Epithelial cell of proximal tubule (primary cell): ENCODE data around the gene FHOD3. TPM values are rescaled to one million over a fixed set of nuclear protein-coding genes. Genes with fewer than 3 reads are reported as not detected.

Source experiments
- DNase-seq: peaks from one replicate; pipeline ENCODE4 v3.0.0-alpha.2; 2011; ENCODE audit warnings: low read depth
- H3K4me3 ChIP-seq: 2 replicates; pipeline ENCODE4 v1.5.1; 2011; ENCODE audit warnings: low read depth, mild to moderate bottlenecking, low read length
- CTCF ChIP-seq: conservative IDR thresholded peaks from 2 replicates; pipeline ENCODE4 v1.5.1; 2012; ENCODE audit warnings: low read depth, mild to moderate bottlenecking, low read length
- total RNA-seq: library from RNA; depleted of rRNA; stranded (reverse); fragments of >200 nt; gene quantifications from 2 replicates; pipeline ENCODE4 v1.2.3, GENCODE V29; 2015

The FHOD3 gene
- total RNA-seq, 1 donor from 2014 or later, result 27.3 TPM

DNA sequence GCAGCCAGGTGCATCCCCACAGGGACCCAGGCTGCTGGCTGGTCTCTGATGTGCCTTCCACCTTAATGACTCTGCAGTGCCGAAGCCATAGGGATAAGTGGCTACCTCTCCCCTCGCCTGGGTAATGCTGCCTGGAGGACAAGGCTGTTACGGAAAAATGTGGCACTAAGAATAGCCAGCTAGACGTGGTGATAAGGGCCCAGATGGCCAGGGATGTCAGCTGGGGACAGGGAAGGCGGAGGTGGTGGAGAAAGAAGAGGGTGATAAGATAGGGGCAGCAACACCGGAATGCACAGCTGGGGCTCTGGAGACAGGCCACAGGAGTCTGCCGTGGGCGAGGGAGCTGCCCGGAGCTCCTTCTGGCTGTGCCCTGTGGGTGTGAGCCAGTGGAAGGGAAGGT lies 170.6 kb downstream of the FHOD3 start:
- DNase-seq, result no peak

DNA sequence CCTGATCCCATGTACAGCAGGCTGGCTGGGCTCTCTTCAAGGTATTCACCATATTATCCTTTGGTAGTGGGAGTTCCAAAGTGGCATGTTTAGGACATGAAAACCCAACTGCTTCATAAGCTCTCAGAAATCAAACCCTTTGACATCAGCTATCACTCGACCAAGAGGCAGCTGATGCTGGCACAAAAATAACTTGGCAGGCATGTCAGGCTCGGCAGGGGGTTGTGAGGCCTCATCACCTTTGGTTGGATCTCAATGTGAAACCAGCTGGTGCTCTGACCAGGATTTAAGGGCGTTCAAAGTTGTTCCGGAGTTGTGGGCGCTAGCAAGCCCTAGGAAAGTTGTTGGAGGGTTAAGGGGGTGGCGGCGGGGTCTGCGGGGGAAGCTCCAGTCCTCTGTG lies 171.9 kb downstream of the FHOD3 start:
- DNase-seq, result no peak
- no peak for TF ChIP-seq CTCF
- H3K4me3 ChIP-seq, result no peak overlapping the region

More for the DNA sequence above, 170.6 kb downstream of the FHOD3 start:
- no peak for TF ChIP-seq CTCF
- no peak overlapping the region for H3K4me3 ChIP-seq

DNA sequence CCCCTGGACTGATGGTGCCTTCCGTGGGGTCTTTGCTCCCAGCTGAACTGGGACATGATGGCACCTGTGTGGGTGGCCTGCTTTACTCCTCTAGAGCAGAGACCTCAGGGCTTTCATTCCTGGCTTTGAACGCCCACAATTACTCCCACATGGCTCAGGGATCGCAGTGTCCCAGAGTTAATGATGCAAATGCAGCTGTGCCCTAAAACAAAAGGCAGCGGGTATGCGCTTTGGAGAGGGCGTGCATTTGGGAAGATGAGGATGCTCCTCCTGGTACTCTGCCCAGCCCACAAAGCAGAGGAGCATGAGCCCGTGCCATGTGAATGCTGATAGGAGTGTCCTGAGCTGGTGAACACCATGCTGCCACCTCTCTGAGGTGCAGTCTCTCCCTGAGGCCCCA lies 173.4 kb downstream of the FHOD3 start:
- no peak for DNase-seq
- no peak overlapping the region for H3K4me3 ChIP-seq
- TF ChIP-seq CTCF, result no peak

DNA sequence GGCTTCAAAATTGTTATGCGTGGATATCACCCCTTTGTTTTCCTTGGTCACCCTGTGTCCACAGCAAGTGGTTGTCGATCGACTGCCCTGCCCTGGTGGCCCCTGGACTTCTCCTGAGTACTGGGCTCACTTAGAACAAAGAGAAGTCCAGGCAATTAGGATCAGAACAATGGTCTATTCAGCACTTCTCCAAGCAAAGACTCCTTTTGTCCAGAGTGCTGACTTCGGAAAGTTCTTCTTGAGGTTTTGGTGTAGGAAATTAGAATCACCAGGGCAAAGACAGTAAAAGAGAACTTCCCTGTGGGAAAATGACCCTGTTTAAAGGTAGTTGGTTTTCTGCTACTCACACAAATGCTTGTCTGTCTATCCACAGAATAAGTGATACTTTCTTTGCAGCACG lies 173.9 kb downstream of the FHOD3 start:
- no peak overlapping the region for H3K4me3 ChIP-seq
- DNase-seq, result no peak
- TF ChIP-seq CTCF, result no peak

DNA sequence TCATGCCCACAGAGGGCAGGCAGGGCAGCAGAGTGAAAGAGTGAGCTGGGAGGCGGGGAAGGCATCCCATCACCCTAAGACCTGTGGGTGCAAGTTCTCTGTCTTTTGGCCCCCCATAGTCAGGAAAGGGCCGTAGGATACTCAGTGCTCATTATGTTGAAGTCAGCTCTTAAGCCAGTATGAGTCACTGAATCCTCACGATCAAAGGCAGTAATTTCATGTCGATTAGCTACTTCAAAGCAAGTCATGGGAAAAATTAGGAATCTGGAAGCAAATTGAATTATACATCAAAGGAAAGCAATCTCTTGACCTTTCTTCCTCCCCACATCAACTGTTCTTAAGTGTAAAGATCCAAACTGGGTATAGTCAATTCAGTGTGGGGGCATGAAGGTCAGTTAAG lies 178.9 kb downstream of the FHOD3 start:
- no peak for DNase-seq
- TF ChIP-seq CTCF, result no peak

GRCh38 chr18:36477776-36478175 lies 180.3 kb downstream of the FHOD3 start:
- H3K4me3 ChIP-seq, result no peak overlapping the region
- no peak for TF ChIP-seq CTCF
- no peak for DNase-seq

More for the DNA sequence above, 178.9 kb downstream of the FHOD3 start:
- H3K4me3 ChIP-seq, result no peak overlapping the region

DNA sequence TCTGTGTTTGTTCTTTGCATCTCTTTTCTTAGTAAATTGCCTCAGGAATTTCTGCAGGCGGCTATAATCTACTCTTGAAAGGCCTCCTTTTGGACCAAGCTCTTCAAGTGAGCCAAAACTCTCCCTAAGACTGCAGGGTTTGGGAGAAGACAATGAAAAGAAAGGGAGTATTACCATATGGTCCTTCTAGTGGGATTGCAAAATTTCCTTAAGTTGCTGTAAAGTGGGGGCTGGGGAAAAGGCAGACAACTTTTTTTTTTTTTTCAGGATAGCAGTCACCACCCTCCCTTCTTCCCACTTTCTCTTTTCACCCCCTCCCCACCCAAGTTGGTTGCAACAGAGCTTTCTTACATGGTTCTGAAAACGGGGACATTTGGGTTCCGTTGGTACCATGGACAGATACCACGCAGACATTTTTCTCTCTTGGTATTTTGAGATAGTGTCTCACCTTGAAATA lies 183.7 kb downstream of the FHOD3 start:
- no peak overlapping the region for H3K4me3 ChIP-seq
- no peak for DNase-seq
- TF ChIP-seq CTCF, result no peak
